DMS 273 treated with DMSO at 0.1 percent for 48 hours (cell line): Measurements from ENCODE around the gene TMEM178B.
"Not testable (repeated sequence)": the region's sequence is repeated elsewhere in the genome, so short reads cannot be mapped to it uniquely, and the experiment has no call there.

ENCODE experiments used
- DNase-seq: peaks from one replicate; lab custom pipeline; 2025; lab: John Stamatoyannopoulos, UW

The TMEM178B gene

DNA sequence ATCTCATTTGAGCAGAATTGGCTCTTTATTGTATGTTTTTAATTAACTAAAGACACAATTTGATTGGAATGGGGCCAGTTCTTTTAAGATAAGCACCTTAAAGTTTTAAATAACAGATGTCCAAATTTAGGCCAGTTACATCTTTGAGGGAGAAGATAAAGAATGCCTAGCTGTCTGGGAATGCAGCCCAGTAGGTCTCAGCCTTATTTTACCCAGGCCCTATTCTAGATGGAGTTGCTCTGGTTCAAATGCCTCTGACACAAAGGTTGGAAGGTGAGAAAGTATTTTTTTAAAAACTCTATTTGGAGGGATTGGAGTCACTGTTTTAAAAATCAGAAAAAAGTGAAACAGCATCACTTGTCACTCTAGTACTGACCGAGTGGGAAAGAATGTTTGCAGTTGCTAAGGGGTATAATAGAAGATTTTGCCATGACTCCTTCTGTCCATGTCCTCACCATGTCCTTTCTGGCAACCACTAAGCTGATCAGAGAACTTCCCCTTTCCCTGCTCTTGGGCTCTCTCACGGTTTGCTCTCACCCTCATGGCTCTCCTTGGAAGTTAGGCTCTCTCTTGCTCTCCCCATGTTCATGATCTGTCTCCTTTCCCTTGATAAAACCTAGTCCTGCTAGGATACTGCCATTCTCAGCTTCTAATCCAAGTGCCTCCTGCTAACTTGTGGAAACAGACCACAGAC, 239.1 kb downstream of the TMEM178B start:
- DNase-seq: no peak

DNA sequence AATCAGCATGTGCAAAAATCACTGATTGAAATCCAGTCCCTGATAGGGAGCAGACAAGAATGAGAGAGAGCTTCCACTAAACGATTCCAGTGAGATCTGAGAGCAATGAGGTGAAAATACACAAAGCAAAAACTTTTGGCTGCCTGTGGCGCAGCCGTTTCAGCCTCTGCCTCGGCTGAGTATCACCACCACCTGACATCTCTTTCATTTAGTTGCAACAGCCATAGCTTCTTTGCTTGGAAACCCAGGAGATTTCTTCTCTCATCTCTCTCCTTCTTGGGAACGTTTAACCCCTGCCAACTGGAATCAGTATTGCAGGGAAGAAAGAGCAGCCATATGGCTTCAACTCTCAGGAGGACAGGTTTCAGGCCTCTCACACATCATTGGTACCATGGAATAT, 240.0 kb downstream of the TMEM178B start:
- no peak for DNase-seq

DNA sequence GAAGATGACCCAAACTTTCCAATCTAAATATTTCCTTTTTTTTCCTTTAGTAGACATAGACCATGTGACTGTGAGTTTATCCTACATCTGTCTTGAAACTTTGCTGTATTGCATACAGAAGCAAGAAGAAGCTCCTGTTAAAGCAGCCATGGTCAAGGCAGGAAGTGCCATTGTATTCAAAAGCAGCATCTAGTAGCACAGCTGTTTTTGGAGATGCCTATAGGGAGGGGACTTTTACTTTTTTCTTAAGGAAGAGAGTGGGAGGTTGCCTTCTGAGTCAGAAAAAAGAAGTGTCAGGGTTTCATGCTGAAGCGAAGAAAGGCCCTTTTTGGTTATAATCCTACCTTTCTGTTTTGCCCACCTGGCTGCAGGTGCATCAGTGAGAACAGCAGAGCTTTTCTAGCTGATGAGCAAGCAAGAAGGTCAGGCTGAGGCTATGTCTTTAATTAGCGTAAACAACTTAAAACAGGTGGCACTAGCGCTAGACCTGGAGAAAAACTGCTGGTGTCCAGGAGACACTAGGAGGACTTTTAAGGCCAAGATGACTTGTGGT, 243.2 kb downstream of the TMEM178B start:
- DNase-seq: no peak

DNA sequence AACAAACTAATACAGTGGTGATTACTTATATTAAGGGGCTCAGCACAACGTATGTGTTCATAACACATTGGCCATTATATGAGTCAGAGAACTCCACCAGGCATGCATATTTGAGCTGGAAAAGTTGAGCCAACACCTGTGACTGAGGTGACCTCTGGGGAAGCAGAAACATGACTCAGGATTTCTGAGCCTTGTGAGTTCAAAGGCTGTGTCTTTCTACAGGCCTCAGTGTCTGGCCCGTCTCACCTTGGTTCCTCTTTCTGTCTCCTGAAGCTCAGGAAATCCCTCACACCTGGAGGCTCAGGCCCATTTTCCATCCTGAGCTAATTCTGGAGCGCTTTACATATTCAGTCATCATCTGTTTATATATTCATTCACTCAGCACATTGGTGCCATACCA, 246.4 kb downstream of the TMEM178B start:
- DNase-seq: no peak

DNA sequence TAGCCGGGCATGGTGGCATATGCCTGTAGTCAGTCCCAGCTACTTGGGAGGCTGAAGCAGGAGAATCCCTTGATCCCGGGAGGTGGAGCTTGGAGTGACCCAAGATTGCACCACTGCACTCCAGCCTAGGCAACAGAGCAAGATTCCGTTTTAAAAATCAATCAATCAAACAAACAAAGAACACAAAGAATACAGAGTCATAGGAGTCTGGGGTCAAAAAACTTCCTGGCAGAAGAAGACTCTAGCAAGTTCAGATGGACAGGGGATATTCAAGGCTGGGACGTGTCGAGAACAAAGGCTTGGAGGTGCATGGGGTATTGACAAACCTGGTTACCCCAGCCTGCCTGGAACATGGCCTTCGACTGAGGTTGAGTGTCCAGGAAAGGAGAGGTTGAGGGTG, 248.5 kb downstream of the TMEM178B start:
- no peak for DNase-seq

DNA sequence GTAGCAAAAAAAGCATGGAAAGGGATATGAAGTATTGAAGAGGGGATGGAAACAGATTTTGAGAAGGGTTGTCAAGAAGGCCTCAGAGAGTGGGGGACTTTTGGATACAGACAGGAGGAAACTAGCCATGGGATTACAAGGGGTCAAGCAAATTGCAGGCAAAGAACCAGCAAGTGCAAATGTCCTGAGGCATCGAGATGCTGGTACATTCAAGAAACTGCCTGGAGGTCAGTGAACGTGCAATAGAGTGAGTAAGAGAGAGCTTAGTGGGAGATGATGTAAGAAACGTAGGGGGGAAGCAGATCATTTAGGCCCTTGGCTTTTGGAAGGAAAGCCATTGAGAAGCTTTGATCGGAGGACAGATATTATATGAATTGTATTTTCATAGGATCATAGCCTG, 250.0 kb downstream of the TMEM178B start:
- DNase-seq: no peak

DNA sequence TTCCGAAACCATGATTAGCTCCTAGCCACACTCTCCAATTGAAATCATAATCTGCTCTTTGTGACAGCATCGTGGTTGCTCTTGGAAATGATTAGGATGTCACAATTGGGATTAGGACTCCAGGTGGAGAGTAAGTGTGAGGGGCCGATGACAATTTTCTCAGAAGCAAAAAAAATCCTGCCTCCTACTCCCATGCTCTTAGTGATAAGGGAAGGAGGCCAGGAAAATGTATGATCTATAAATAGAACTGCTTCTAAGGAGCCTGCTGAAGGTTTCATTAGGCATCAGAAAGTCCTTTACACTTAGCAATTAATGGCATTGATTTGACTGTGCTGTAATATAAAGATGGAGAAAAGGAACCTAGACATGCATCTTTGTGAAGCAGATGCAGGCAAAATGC, 251.0 kb downstream of the TMEM178B start:
- DNase-seq: no peak

DNA sequence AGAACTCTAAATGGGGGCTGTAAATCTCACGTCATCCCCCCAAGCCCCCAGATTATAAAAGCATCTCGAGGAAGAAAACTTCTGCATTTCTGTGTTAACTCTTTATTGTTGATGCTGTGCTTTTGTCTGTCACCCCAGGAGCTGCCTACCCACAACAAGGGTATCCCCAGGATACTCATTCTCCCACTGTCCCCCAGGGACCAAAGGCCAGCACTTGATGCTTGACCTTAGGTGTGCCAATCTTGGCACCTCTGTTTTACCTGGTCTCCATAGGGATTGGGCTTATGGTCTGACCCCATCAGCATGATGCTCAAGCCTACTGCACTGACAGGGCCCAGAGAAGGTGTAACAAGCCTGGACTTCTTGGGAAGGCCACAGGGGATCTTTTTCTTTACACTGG, 251.4 kb downstream of the TMEM178B start:
- no peak for DNase-seq

DNA sequence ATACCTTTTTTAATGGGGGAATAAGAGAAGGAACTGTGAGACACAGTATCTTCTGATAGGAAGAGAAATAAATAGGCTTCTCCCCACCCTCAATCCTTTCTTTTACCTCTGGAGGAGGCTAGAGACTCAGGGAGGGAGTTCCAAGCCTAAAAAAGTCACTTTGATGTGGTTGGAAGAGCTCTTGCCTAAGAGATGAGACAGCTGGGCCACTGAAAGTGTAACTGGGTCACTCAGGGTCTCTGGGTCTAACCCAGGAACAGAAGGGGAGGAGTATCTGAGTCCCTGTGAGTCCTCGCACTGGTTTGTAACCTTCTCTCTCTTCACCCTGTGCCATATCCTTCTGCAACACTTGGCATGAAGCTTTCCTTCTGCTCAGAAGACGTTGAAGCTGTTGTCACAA, 254.4 kb downstream of the TMEM178B start:
- DNase-seq: no peak

DNA sequence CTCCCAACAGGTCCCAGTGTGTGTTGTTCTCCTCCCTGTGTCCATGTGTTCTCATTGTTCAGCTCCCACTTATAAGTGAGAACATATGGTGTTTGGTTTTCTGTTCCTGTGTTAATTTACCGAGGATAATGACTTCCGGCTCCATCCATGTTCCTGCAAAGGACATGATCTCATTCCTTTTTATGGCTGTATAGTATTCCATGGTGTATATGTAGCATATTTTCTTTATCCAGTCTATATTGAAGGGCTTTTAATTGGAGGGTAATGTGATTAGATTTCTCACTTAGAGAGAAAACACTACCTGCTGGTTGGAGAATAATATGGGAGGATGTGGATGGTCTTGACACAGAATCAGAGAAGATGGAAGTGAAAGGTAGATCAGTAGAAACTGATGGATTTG, 256.4 kb downstream of the TMEM178B start:
- not testable (repeated sequence) for DNase-seq

DNA sequence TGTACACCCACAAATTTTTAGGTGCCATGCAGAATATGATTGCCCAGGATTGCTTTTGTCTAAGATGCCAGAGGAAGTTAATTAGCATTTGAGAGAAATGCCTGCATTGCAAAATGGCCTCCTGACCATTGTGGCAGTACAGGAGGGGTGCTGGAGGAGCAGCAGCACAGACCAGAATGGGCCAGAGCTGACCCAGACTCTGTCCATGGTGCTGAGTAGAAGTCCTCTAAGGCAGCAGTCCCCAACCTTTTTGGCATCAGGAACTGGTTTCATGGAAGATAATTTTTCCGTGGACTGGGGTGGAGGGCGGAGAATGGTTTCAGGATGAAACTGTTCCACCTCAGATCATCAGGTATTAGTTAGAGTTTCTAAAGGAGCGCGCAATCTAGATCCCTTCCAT, 259.6 kb downstream of the TMEM178B start:
- DNase-seq: no peak

DNA sequence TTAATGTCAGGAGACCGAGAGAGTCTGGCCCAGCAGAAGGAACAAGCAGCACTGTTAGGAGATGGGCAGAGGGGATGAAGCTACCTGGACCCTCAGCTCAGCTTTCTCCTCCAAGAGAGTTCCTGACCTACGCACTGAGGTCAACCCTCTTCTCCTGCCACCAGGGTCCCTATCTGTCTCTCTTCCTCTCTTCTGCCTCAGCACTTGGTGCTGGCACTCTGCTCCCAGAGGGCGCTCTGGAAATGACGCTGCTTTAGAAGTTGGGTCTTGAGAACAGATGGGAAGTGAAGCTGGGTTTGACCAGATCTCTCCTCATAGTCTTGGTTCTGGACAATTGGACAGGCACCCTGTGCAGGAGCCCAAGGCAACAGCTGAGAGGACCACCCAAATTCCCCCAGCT, 261.3 kb downstream of the TMEM178B start:
- DNase-seq: no peak

DNA sequence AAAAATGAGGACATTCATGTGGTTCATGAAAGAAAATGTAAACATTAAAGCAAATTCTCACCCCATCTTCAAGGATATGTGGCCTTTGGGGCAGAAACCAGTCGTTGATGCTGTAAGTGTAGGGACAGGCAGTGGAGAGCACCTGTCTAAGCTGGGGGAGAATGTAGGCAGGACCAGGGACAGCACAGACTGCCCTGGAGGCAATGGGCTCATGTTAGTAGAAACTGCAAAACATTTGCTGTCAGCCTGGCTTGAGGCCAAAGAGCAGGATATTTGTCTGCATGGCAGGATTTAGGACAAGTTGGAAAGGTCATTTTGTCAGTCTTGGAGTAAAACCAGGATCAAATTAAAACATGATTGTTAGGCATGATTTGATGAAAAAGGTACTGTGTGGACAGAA, 265.7 kb downstream of the TMEM178B start:
- no peak for DNase-seq

DNA sequence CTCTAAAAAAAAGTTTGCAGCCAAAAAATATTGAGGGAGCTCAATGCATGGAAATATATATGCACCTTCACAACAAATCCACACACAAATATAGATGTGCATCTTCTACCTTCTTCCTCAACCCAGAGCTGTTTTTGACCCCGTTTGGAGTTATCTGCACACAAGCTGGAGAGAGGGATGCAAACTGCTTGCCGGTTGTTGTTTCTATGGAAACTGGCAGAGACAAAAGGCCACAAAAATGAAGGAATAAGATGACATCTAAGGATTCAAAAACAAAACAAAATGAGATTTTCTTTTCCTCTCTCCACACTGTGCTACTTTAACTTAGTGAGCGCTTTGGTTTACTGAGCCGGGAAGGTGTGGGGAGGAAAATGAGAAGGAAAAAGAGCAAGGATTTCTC, 267.1 kb downstream of the TMEM178B start:
- no peak for DNase-seq

DNA sequence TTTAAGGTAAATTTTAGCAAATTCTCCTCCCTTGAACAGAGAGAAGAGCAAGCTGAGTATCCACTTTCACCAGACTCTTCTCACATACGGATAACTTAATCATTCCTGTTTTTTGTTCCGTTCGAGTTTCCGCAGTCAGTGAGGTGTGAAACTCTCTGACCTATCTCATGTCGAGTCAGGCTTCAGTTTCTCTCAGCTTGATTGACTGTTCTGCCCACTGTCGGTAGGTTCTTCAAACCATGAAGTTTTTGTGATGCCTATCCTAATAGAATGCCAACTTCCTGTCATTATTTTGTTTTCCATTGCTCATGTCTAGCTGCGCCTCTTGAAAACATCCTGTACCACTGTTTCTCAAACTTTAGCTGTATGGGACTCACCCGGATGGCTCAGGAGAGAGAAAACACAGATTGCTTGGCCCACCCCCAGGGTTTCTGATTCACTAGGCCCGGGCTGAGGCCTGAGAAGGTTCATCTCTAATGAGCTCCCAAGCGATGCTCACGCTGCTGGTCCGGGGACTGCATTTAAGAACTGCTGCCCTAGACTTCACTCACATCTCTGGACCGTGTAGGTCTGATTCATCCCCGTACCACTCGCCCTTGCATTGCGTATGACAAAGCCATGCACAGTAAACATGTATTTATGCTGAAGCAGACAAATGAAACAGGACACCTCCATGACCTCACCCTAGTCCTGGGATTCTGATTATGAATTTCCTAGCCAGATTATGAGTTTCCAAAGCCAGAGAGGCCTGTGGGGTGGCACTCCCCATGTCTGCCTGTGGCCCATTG, 269.0 kb downstream of the TMEM178B start:
- no peak for DNase-seq

DNA sequence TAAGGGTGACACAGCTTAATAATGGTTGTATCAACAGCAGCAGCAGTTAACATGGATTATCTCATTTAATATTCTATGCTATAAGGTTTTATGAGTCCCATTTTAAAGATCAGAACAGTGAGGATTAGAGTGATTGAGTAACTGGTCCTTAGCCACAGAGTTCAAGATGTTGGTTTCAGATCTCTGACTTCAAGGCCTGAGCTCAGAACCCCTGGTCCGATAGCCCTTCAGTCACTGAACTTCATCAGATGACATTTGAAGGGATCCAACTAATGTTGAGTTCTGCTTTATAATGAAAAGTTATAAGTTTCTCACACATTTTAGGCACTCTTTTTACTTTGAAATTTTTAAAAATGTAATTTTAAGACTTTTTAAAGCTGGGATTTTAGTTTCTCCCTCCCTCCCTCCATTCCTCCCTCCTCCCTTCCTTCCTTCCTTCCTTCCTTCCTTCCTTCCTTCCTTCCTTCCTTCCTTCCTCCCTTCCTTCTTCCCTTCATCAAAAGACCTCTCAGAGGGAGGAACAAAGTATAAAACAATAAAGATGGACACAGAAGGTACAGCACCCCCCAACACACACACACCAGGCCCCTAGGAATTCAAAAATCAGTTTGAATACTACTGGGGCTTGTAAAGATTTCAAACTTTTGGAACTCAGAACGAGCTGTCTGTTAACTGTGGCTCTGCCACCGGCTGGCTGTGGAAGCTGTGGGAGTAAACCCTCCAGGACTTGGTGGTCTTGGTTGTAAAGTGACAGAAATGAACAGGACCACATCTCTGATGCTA, 270.5 kb downstream of the TMEM178B start:
- DNase-seq: no peak

DNA sequence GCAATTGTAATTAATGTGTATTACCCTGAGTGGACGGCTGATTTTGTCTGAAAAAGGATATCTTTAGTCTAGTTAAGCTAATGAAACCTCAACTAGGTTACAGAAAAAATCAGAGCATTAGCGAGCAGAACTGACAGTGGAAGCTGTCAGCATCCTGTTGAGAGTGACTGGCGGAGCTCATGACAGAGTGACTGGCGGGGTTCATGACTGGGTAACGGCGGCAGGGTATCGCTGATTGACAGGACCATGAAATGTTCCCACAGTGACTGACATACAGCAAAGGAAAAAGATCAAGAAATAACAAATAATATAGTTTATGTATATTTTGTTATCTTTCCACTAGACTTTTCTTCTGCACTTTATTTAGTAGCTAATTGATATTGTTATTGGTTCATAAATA, 274.9 kb downstream of the TMEM178B start:
- no peak for DNase-seq

DNA sequence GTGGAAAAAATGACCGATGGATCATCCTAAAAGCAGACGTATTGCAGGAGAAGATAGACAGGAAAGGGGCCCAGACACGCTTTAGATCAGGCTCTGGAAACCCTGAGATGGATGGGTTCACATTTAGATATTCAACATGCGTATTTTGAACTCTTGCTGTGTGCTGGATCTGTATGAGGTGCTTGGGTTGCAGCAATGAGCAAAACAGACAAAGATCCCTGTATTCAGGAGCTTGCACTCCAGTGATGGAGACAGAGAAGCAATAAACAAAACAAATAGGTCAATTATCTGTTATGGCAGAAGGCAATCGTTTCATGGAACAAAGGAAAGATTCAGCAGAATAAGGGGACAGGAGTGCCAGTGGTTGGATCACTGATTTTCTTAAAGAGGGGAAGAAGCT, 275.5 kb downstream of the TMEM178B start:
- DNase-seq: no peak

DNA sequence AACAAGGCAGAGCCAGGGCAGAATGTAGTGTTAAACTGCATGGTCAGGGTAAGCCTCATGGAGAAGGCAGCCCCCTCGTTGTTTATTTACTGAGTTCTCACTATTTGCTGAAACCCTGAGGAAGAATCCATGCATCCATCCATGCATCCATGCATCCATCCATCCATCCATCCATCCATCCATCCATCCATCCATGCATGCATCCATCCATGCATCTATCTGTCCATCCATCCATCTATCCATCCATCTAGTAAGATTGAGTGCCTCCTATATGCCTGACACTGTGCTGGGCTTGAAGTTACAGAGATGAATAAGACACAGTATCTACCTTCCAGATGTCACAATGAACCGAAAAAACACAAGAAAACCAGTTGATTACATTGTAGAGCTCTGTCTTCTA, 275.9 kb downstream of the TMEM178B start:
- no peak for DNase-seq

DNA sequence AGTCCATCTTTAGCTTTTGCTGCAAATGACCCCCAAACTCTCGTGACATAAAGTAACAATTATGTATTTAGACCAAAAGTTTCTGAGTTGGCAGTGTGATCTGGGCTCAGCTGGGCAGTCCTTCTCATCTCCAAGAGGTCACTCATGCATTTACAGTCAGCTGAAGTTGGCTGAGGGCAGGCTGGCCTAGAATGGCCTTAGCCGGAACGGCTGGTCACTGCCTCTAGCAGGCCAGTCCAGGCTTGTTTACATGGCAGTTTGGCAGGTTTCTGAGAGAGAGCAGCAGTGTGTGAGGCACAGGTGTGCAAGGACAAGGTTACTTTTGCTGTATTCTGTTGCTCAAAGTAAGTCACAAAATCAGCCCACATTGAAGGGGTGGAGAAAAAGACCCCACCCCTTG, 277.3 kb downstream of the TMEM178B start:
- no peak for DNase-seq

DNA sequence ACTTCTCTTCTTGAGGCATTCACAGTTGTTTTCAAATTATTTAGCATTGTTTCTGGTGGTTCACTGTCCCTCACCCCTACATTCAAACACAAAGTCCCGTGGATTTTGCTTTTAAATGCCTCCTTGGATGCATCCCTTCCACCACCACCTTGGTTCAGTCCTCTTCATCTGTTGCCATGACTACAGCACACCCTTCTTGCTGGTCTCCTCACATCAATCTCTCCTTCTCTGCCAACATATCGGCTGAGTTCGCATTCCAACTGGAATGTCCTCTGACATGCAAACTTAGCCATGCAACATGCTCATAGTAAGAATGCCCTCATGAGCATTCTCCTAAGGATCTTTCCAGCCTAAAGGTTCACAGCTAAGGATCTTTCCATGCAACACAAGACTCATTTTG, 279.1 kb downstream of the TMEM178B start:
- no peak for DNase-seq

DNA sequence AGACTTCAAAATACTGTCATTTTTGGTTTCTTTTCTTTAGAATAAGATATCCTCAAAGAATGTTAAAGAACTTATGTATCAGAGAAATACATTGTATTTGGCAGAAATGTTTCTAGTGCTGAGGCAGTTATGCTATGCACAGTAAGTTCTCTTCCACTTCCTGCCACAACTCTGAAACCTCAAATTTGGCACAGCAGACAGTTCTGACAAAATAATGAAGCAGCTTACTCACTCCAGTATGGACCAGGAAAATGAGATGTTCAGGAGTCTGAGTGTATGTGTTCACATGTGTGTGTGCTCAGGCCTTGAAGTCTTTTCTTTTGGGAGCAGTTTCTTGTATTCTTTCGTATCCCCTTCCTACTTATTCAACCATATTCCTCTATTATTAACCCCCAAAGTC, 280.4 kb downstream of the TMEM178B start:
- no peak for DNase-seq

DNA sequence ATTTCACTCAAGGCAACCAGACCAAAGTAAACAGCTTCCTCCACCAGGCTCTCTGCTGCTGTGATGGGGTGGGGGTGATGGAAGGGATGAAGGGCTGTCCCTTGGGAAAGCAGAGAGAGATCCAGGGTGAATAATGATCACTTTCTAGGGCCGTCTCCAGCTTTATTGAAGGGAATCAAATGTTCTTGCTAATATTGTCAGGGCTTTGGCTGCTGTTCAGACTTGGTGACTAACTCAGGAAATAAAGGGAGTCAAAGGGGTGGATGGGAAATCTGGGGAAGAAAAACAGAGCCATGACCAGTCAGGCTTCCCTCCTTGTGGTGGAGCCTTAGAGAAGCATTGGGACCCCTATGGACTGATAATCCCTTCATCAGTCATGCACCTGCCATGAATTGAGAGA, 281.2 kb downstream of the TMEM178B start:
- DNase-seq: no peak
